ENCODE measurements around the gene ATP6V1C2.

DNA sequence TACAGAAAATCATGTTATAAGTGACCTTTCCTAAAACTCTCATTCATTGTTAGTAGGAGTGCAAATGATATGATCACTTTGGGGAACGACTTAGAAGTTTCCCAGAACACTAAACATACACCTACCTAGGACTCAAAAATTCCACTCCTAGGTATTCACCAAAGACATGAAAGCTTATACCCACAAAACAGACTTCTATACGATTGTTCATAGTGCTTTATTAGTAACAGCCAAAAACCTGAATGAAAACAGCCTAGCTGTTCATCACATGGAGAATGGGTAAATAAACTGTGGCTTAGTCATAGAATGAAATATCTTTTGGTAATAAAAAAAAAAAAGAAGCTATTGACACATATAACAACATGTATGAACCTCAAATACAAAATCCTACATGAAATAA lies 40.5 kb upstream of the ATP6V1C2 start:
- no peak for TF ChIP-seq TAF1 (IDR thresholded peaks at IDR 0.05; ENCODE audit: borderline replicate concordance, low read depth, low read length)
- TF ChIP-seq POLR2A (IDR thresholded peaks at IDR 0.05; ENCODE audit: low read depth, low read length) = no peak
- TF ChIP-seq POLR2AphosphoS5 (IDR thresholded peaks at IDR 0.05; ENCODE audit: low read depth, low read length) = no peak

All from GM12892 (cell line).